ENCODE data around the gene ALOX5.
"Not testable (repeated sequence)": the region's sequence is repeated elsewhere in the genome, so short reads cannot be mapped to it uniquely, and the experiment has no call there.

The ALOX5 gene

DNA sequence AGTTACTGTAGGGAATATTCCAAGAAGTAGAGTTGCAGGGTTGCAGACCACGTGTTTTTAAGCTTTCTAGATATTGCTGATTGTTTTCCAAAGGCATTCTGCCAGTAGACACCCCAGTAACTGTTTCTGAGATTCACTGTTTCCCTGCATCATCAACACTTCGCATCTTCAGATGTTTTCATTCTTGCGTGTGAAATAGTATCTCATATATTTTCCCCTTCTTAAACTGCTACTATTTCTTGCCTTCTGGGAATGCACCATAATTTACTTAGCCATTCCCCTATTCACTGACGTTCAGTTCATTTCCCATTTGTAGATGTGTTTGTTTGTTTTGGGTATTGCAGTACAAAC, 30.7 kb downstream of the ALOX5 start:
- DNase-seq (ENCODE audit: low read depth): no peak

DNA sequence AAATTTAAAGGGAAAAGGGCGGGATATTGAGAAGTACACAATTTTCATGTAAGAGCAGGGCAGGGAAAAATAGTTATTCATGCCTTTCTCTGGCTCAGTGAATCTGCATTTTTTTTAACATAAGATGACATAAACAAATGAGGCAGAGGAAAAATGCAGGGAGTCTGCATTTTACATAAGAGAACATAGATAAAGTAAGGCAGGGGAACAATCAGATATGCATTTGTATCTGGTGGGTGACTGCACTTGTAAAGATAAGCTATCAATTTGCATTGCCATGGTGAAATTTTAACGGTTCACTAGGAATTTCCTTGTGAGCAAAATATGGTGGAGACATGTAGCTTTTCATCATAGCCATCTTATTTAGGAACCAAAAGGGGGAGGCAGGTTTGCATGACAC, 33.5 kb downstream of the ALOX5 start:
- no peak for DNase-seq (ENCODE audit: low read depth)

DNA sequence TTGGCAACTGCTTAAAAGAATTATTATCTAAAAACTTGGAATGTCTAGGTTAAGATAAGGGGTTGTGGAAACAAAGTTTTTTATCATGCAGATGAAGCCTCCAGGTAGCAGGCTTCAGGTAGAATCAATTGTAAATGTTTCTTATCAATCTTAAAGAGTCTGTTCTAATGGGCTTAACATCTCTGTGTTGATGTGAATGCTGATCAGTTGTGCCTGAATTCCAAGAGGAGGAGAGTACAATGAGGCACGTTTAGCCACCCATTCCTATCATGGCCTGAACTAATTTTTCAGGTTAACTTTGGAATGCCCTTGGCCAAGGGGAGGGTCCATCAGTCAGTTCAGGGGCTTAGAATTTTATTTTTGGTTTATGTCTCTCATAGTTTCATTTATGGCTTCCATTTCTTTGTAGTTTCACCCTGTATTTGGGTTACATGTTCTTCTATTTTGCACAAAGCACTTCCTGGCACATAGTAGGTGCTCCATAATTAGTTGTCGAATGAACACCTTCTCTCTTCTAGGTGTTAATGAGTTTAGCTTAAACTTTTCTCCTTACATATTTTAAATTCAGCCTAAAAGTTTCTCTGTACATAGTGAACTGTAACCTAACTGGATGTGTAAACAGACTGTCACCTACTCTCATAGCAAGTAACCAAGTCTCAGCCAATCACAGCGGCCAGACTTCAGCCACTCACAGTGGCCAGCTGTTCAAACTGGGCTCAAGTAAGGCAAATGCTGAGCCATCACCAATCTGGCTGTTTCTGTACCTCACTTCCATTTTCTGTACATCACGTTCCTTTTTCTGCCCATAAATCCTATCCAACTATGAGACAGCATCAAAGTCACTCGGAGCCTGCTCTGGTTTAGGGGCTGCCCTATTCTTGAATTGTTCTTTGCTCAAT, 34.7 kb downstream of the ALOX5 start:
- DNase-seq (ENCODE audit: low read depth): no peak

DNA sequence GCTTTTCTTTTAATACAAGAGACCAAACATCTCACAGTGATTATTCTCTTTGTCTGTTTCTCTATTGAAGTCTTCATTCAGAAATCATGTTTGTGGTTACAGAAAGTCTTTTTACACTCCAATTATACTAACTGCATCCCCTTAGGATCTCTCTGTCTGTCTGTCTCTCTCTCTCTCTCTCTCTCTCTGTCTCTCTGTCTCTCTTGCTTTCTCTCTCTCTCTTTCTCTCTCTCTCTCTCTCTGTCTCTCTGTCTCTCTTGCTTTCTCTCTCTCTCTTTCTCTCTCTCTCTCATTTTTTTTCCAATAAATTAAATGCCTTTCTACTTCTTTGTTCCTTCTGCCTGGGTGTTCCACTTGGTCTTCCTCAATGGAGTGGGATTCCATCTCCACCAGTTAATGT, 35.3 kb downstream of the ALOX5 start:
- not testable (repeated sequence) for DNase-seq (ENCODE audit: low read depth)

DNA sequence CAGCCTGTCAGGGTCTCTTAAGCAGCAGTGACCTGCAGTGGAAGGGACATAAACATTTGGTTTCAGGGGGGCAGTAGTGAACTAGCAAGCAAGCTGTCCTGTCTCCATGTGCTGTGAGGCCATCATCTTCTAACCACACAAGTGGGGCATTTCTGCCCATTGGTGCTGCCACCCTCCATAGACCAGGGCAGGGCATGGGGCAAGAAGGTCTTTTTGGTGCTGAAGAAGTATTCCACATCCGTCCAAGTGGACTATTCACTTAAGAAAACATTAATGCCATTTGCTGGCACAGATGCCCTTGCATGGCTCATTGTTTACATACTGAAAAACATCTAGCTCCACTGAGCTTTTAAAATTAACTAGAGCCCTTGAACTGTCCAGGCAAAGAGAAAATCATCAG, 35.8 kb downstream of the ALOX5 start:
- no peak for DNase-seq (ENCODE audit: low read depth)

DNA sequence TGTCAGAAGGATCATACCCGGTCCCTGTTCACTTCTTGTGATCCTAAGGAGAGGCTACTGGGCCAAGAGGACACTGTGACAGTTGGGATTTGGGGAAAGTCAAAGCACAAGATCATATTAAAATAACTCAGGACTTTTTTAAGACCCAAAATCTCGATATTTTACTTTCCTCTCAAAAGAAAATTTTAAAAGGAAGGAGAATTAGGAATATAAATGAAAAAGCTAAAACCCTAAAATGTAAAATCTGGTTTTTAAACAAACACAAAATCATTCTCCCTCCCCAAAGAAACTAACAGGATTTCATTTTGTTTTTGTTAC, 36.4 kb downstream of the ALOX5 start:
- no peak for DNase-seq (ENCODE audit: low read depth)

DNA sequence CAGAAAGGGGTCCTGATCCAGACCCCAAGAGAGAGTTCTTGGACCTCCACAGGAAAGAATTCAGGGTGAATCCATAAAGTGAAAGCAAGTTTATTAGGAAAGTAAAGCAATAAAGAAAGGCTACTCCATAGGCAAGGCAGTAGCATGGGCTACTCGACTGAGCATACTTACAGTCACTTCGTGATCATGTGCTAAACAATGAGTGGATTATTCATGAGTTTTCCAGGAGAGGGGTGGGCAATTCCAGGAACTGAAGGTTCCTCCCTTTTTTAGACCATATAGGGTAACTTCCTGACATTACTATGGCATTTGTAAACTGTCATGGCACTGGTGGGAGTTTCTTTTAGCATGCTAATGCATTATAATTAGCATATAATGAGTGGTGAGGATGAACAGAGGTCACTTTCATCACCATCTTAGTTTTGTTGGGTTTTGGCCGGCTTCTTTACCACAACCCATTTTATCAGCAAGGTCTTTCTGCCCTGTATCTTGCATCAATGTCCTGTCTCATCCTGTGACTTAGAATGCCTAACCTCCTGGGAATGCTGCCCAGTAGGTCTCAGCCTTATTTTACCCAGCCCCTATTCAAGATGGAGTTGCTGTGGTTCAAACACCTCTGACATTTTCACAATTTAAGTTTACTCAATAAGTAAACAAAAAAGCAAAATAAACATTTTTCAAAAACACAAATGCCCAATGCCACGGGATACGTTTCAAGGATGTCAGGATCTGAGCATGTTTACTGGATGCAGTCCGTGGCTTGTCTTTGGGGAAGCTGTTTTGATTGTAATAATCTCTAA, 37.0 kb downstream of the ALOX5 start:
- DNase-seq (ENCODE audit: low read depth): no peak

DNA sequence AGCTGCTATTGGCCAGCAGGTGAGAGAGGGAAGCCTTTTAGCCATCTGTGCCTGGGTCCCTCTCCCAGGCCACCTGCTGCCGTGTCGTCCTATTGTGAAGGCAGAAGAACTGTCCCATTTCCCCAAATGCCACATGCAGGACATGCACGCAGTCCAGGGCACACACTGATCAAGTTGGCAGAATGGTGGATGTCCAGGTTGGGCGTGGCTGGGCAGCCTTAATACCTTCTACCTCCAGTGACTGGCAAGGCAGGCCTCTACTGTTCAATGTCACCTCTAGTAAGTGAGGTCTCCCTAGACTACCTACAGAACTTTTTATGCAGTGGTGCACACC, 37.6 kb downstream of the ALOX5 start:
- DNase-seq (ENCODE audit: low read depth): no peak

DNA sequence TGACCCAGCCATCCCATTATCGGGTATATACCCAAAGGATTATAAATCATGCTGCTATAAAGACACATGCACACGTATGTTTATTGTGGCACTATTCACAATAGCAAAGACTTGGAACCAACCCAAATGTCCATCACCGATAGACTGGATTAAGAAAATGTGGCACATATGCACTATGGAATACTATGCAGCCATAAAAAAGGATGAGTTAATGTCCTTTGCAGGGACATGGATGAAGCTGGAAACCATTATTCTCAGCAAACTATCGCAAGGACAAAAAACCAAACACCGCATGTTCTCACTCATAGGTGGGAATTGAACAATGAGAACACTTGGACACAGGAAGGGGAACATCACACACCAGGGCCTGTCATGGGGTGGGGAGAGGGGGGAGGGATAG, 41.0 kb downstream of the ALOX5 start:
- not testable (repeated sequence) for DNase-seq (ENCODE audit: low read depth)

DNA sequence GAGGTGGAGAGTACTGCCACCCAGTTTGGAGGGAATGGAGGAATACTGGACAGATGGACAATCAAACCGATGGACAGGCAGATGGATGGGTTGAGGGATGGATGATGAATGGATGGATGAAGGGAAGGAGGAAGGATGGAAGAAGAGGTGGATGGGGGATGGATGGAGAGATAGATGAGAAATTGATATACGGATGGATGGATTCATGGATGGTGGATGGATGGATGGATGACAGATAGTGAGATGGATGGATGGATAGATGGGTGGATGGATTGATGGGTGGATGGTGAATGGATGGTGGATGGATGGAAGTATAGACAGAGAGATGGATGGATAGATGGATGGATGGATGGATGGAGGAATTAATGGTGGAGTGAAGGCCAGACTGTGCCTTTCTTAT, 42.6 kb downstream of the ALOX5 start:
- DNase-seq (ENCODE audit: low read depth): no peak

DNA sequence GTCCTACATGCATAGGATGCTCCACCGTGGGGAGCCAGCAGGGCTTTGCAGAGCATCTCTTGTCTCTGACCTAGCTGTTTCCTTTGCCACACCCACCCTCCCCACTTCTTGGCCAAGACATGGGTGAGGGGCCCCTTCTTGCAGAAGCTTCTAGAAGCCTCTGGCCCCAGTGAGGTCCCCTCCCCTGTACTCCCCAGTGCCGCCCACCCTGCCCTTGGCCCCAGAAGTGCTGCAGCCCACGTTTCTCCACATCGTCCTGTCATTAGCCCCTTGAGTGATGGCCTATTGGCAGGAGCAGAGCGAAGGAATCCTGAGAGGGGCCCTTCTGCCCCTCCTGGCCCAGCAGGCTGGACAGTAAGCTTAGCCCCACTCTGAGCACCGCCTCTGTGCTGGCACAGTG, 43.7 kb downstream of the ALOX5 start:
- DNase-seq (ENCODE audit: low read depth): no peak

DNA sequence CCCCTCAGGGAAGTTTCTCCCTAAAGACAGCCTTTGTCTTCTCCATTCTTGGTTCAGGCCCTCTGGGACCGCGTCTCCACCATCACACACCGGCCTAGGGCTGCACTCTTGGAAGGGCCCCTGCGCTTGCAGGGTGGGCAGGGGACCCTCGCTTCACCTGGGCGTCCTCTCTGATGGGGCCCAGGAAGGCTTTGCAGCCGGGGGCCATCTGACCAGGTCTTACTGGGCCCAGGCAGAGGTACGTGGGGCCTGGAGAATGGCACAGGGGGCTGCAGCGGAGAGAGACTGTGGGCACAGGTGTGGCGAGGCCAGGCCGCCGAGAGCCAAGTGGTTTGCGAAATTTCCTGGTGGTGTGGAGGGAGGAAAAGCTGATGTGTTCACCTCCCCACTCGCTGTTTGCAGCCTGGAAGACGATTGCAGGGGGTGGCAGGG, 44.4 kb downstream of the ALOX5 start:
- no peak for DNase-seq (ENCODE audit: low read depth)

DNA sequence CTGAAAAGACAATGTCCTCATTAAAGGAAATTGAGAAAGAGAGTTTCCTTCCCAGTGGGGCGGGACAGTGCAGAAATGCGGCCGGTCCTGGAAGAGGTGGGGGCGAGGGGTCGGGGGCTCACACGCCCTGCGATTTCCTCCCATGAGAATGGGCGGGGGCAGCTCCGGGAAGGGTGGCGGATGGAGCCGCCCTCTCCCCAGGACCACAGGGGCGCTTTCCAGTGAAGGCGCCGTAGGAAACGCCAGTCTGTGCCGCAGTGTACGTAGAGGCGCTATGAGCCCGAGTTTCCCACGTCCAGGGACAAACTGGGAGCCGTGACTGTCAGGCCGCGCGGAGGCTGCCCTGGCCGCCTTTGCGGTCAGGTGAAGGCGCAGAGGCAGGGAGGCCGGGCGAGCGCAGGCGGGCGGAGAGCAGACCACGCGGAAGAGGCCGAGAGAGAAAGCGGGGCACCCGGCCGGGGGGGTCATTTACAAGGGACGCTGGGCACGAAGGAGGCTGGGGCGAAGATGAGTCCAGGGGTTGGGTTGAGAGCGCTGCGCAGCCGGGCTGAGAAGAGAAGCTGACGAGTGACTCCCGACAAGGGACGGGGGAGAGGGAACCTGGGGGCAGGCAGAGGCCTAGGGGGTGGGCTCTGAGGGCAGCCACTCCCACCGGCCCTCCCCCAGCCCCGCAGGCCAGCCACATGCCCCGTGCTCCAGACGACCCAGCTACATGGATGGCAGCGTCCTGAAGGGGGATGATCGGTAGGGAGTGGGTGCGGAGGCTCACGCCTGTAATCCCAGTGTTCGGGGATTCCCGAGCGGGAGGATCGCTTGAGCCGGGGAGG, 45.0 kb downstream of the ALOX5 start:
- peak; percentile 35 for DNase-seq (ENCODE audit: low read depth)

DNA sequence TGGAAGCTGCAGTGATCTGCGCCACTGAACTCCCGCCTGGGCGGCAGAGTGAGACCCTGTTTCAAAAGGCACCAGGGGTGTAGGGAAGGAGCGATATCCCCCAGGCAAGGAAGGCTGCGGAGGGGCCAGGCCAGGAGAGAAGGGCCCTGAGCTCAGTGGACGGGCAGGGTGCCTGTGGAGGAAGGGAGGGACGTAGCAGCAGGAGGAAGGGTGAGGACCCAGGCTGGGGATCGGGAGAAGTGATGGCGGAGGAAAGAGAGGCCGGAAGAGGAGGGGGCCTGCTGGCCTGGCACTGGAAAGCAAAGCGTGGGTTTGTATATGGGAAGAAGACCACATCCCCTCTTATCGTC, 45.6 kb downstream of the ALOX5 start:
- no peak for DNase-seq (ENCODE audit: low read depth)

DNA sequence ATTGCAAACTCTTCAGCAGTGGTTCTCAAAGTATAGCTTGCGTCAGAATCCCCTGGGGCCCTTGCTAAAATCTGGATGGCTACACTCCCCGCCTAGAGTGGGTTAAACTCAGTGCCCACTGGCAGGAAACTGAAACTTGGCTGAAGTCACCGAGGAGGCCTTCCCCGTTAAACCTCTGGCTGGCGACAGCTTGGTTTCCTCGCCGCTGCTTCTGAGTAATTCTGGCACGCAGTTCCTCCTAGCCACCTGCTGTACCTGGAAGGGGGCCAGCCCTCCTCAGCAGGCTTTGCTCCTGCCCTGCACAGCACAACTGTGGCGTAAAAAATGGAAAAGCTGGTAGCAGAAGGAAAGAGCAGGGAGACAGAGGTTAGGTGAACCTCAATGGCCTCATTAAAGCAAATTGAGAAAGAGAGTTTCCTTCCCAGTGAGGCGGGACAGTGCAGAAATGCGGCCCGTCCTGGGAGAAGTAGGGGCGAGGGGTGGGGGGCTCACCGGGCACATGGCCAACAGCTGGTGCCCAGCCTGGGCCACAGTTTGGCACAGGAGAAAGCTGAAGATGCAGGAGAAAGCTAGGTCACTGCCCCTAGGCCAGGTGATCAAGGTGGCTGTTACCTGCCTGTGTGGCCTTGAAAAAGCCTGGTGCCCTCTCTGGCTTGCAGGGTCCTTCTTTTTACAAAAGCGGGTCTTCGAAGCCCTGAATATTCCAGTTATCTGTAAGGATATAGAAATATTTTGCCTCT, 46.6 kb downstream of the ALOX5 start:
- peak; percentile 23 for DNase-seq (ENCODE audit: low read depth)

DNA sequence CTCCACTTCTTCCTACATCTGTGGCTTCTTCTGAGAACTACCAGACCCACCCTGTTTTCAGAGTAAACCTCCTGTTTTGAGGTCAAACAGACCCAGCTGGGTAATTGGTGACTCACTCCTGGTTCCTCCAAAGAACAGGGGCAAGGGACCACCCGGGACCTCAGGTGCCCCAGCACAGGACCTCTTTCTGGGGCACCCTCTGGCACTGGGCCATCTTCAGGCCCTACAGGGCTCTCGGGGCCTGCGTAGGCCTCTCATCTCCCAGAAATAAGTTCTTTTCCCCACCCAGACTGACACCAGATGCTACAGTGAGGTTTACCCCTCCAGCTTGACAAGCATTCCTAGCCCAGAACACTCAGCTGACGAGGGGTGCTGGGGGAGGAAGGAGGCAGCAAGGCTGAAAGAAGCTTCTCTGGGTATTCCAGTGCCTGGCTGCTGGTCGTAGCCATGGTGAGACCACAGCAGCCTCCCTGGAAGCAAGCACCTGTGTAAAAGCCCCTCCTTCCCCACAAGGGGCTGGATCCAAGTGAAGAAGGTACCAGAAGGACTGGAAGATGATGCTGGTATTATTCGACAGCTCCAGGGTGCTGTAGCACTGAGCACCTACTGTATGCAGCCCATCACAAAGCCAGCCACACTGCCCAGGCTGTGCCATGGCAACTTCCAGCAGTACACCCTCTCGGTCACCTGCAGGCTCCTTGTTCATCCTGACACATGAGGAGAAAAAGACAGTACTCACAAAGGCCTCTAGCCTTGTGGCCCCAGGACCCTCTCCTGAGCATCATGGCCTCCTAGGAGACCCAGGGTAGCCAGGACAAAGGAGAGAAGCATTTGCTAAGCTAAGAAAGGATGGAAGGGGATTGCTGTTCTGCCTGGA, 47.4 kb downstream of the ALOX5 start:
- peak; percentile 19 for DNase-seq (ENCODE audit: low read depth)

DNA sequence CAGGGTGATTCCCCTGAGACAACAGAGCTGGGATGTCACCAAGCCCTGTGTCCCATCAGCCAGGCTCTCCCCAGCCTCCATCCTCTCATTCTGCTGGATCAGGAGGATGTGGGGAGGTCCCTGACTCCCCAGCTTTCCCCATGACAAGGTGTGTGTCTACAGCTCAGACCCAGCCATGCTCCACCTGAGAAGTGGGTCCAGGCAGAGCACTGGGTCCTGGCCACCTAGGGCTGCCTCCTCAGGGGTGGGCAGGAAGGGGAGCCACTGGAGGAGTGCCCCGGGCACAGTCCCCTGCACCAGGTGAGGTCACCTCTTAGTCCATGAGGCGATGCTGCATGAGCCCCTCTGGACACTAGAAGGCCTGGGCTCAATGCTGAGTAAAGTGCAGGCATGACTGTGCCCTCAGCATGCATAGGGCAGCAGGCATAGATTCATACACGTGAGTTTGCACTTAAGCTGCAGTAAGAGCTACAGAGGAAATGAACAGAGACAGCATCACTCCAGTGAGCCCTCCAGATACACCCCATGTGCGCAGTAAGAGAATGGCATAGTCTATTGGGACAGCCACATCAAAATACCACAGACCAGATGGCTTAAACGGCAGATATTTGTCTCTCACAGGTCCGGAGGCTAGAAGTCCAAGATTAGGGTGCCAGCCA, 48.3 kb downstream of the ALOX5 start:
- no peak for DNase-seq (ENCODE audit: low read depth)

DNA sequence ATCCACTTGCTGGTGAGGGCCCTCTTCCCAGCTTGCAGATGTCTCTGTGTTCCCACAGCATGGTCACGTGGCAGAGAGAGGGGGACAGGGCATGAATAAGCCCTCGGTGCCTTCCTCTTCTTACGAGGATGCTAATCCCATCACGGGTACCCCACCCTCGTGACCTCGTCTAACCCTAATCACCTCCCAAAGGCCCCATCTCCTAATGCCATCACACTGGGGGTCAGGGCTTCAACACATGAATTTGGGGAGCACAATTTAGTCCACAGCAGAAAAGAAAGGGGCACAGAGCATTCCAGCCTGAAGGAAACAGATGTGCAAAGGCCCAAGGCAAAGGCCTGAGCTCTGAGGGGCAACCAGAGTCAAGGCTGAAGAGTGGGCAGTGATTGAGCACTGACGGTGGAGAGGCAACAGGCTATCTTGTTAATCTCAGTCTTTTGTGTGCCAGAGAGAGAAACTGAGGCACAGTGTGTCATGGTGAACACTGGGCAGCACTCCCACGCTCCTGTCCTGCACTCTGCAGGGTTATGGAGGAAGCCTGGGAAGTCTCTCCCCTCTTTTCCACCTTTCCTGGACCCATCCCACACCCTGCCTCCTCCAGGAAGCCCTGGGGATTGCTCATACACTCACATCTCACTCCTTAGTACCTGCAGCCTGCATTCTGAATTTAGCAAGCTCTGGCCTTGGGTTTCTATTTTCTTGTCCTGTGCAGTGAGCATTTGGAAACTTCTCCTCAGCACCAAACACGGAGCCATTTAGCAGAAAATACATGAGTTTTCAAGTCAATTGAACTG, 49.0 kb downstream of the ALOX5 start:
- DNase-seq (ENCODE audit: low read depth): no peak

DNA sequence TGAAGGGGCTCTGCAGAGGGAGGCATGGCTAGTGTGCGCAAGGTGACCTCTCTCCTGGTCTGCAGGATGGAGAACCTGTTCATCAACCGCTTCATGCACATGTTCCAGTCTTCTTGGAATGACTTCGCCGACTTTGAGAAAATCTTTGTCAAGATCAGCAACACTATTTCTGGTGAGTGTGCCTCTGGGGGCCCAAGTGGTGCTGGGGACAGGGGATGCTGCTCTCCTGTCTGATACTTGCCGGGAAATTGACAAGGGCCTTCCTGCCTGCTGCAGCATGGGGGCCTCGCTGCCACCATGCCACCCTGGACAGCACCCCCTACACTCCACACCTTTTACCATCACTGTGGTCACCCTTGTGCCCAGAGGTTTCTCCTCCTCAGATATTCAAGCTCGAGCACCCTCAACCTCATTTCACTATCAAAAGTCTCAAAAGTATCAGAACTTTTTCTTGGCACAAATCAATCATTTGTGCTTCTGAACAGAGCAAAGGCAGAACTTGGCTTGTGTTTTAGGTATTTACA, 50.0 kb downstream of the ALOX5 start:
- DNase-seq (ENCODE audit: low read depth): no peak

All from stimulated activated CD8-positive, alpha-beta memory T cell treated with anti-CD3 and anti-CD28 coated beads, Interleukin-4, amount 100 ng/mL, for 24 hours (primary cell).